Measurements from ENCODE around the gene PCARE. TPM values are rescaled to one million over a fixed set of nuclear protein-coding genes. Genes with fewer than 3 reads are reported as not detected.
"Not testable (repeated sequence)": the region's sequence is repeated elsewhere in the genome, so short reads cannot be mapped to it uniquely, and the experiment has no call there.

The PCARE gene
- total RNA-seq (2014; rRNA removed; shearing (Covaris generic)): not detected in 2 replicates

GRCh38 chr2:29074411-29074810, at the start of gene PCARE:
Gene PCARE, minus strand, starts transcription at chr2:29074523. Its CDS starts 262 bp downstream, at chr2:29074261.
- in situ Hi-C loops (cut with HindIII; ENCODE audit: low sequenced_read_pairs): no loop called here
- no peak for DNase-seq (ENCODE audit: low spot score)

DNA sequence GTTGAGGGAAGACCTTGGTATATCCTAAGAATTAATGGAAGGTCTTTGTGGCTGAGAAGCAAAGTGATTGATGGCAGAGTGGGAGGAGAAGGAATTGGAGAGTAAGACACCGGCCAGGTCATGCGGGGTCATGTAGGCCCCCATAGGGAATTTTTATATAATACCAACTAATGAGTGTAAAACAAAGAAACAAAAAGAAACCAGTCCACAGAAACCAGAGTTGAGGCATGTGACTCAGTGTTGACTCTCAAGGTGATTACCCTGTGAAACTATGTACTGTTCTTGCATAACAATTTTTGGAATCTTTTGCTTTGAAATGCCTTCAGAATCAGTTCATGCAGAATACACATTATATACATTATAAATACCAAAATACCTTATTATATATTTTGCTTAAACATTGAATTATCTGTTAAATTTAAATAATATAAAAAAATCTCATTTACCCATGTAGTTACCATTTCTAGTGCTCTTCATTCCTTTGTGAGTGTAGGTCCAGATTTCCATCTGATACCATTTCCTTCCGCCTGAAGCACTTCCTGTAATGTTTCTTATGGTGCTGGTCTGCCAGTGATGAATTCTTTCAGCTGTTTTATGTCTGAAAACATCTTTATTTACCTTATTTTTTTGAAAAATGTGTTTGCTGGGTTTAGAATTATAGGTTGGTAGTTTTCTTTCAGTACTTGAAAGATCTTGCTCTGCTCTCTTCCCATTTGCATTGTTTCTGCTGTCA, 49.5 kb upstream of the PCARE start:
- in situ Hi-C loops (cut with HindIII; ENCODE audit: low sequenced_read_pairs): no loop called here
- DNase-seq (ENCODE audit: low spot score): no peak

GRCh38 chr2:29120846-29121245, 46.5 kb upstream of the PCARE start:
- in situ Hi-C loops (cut with HindIII; ENCODE audit: low sequenced_read_pairs): no loop called here
- DNase-seq (ENCODE audit: low spot score): no peak

- in situ Hi-C loops (cut with HindIII; ENCODE audit: low sequenced_read_pairs): no loop called here
- no peak for DNase-seq (ENCODE audit: low spot score)
These were observed 44.9 kb upstream of the PCARE start for GRCh38 chr2:29119211-29119610.

DNA sequence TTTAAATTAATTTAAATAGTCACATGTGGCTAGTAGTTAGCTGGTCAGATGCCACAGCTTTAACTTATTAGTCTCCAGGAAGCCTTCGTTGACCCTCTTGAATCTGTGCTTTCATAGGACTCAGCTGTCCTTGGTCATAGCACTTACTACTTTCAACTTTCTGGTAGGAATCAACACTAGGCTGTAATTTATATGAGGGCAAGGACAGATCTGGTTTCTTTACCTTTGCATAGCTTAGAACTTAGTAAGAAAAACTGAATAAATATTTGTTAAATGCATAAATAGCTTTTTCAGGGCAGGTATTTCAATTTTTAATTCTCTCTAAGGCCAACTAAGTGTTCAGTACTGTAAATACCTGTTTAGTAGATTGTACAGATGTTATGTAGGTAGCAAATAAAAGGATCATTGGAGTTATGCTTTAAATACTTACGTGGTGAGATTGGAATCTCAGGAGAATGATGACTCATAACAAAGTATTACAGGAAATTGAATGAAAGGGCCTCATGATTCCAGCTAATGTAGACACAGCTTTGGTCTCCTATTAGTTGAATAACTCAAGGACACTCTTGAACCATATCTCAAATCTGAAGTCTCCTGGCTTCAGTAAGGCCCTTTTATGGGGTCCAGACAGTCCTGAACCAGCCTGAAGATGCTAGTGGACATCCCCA, 43.4 kb upstream of the PCARE start:
- in situ Hi-C loops (cut with HindIII; ENCODE audit: low sequenced_read_pairs): no loop called here
- no peak for DNase-seq (ENCODE audit: low spot score)

DNA sequence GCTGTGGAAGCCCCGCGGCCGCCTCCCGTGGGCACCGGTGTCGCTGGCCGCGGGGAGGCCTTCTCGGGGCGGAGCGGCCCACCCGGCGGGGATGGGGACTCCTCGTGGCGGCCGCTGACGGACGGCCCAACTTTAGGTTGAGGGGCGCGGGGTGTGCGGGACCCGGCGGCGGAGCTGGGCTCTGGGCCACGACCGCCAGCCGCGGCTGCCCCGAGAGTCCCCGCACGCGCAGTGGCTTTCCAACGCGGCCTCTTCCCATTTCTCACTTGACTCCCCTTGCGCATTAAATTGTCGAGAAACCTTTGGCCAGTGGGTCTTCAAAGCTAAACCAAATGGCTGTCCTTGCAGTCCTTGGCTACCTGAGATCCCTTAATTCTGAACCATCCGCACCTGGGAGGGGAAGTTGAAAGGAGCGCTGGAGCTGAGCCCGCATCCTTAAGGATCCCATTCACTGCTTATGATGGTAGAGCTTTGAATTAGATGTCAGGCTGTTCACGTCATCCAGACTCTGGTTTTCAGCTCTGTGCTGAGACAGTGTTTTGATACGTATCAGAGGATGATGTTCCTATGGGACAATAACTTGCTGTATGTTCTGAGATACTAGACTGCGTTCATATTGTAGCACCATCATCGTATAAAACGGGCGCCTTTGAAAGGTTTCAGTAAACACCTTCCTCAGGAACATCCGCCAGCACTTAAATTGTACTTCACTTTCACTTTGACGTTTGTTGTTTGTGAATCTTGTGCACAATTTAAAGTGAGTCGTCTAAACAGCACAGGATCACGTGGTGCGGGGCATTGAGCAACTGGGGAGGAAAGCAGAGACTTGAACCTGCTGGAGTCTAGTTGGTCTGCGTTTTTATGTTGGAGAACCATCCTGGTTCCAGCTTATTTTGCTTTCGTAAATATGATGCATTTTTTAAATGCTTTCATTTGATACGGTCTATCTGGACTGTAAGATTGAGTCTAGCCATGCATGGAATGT, 41.8 kb upstream of the PCARE start:
- in situ Hi-C loops (cut with HindIII; ENCODE audit: low sequenced_read_pairs): no loop called here

DNA sequence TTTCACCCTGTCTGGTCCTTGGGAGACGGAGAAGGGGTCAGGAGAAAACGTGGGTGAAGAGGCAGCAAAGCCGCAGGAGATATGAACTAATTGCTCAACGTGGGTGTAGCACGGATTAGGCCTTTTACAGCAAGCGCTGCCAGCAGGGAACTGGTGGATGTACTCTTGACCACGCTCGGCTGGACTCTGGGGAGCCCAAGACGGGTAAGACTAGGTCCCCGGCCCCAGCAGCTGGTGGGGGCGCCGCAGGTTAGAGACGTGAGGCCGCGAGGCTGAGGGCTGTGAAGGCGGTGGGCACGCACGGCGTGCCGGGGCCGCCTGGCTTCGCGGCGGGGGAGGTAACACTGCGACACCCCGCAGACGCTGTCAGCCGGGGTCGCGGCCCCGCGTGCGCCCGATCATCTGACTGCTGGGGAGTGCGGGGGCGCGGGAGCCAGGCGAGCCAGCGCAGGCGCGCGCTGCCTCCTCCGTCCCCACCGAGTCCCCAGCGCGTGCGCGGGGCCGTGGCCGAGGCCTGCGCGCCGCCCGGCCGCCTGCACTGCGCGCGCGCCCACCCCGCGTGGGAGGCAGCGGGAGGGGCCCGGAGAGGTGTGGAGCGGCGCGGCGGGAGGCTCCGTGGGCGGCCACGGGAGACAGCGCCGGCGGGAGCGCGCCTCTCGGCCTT, 40.8 kb upstream of the PCARE start, which contains the start of gene CLIP4:
Gene CLIP4 (plus strand): TSS at position 470 of the 664 bp plus-strand sequence. CDS start 5,974 bp downstream, outside the sequence.
- in situ Hi-C loops (cut with HindIII; ENCODE audit: low sequenced_read_pairs): no loop called here

More for the DNA sequence above, 41.8 kb upstream of the PCARE start:
- DNase-seq (ENCODE audit: low spot score): peak; percentile 82

DNA sequence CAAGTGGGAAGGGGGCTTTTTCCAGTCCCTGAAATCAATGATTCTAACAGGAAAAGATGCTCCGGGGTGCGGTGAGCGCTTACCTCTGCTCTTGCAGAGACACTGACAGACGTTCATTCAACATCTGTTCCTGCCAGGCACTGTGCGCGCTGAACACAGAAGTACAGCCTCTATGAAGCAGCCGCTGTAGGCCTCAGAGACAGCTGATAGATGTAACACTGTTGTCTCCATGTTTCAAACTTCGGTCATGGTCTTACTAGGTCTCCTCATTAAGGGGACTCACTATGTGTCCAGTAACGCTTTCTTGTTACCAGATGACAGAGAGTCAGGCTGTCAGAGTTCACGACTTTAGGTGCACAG, 40.2 kb upstream of the PCARE start:
- no peak for DNase-seq (ENCODE audit: low spot score)
- in situ Hi-C loops (cut with HindIII; ENCODE audit: low sequenced_read_pairs): no loop called here

More for the DNA sequence above, 40.8 kb upstream of the PCARE start, which contains the start of gene CLIP4:
- peak; percentile 65 for DNase-seq (ENCODE audit: low spot score)

GRCh38 chr2:29113891-29114321, 39.6 kb upstream of the PCARE start:
- in situ Hi-C loops (cut with HindIII; ENCODE audit: low sequenced_read_pairs): no loop called here
- DNase-seq (ENCODE audit: low spot score): no peak

GRCh38 chr2:29113027-29113686, 38.8 kb upstream of the PCARE start:
- in situ Hi-C loops (cut with HindIII; ENCODE audit: low sequenced_read_pairs): no loop called here
- DNase-seq (ENCODE audit: low spot score): no peak

GRCh38 chr2:29112379-29112778, 38.1 kb upstream of the PCARE start:
- DNase-seq (ENCODE audit: low spot score): no peak
- in situ Hi-C loops (cut with HindIII; ENCODE audit: low sequenced_read_pairs): no loop called here

DNA sequence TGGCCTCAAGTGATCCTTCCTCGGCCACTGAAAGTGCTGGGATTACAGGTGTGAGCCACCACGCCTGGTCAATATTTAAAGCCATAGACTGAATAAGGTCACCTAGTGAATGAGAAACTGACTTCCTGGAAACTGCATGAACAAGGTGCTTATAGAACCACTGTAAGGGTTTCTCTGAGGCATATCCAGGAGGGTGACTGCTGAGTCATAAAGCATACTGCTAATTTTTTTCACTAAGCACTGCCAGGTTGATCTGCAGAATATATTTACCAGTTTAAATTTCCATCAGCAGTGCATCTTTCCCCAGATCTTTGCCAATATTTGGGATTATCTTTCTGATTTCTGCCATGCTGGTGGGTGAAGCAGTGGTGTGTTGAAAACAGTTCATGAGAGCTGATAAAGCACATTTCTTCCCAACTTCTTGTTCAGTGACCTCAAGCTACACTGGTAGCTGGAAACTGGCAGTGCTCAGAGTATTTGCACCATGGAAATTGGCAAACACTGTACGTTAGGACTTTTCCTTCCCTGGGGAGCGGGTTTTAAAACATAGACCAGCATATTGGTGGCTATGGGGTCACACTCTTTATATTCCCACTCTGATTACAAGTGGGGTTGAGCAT, 36.7 kb upstream of the PCARE start:
- in situ Hi-C loops (cut with HindIII; ENCODE audit: low sequenced_read_pairs): no loop called here
- no peak for DNase-seq (ENCODE audit: low spot score)

DNA sequence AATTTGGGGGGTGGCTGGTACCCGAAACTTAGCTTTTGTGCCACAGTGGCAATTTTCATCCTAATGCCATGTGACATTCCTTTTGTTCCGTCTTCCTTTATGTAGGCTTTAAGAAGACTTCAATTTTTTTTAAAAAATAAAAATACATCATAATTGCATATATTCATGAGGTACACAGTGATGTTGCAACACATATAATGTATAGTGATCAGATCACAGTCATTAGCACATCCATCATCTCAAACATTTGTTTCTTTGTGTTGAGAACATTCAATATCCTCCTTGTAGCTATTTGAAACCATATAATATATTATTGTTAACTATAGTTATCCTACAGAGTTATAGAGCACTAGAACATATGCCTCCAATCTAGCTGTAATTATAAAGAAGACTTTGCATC, 34.9 kb upstream of the PCARE start:
- no peak for DNase-seq (ENCODE audit: low spot score)
- in situ Hi-C loops (cut with HindIII; ENCODE audit: low sequenced_read_pairs): no loop called here

DNA sequence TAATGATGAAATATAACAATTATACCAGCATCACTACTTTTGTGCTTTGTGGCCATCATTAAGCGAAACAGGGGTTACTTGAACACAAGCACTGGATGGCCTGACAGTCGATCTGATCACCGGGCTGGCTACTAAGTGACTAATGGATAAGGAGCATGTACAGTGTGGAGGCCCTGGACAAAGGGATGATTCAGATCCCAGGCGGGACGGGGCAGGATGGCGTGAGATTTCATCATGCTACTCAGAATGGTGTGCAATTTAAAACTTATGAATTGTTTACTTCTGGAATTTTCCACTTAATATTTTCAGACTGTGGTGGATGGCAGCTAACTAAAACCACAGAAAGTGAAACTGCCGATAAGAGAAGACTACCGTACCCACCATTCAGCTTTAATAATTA, 33.9 kb upstream of the PCARE start:
- in situ Hi-C loops (cut with HindIII; ENCODE audit: low sequenced_read_pairs): no loop called here
- no peak for DNase-seq (ENCODE audit: low spot score)

DNA sequence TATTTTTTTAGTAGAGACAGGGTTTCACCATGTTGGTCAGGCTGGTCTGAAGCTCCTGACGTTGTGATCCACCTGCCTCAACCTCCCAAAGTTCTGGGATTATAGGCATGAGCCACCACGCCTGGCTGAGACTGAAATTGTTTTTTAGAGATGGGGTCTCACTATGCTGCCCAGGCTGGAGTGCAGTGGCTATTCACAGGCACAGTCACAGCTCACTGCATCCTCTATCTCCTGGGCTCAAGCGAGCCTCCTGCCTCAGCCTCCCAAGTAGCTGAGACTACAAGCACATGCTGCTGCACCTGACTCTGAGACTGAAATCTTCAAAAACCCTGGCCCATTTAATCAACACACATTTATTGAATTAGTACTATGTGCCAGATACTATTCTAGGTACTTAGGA, 33.2 kb upstream of the PCARE start:
- in situ Hi-C loops (cut with HindIII; ENCODE audit: low sequenced_read_pairs): not testable (repeated sequence)

DNA sequence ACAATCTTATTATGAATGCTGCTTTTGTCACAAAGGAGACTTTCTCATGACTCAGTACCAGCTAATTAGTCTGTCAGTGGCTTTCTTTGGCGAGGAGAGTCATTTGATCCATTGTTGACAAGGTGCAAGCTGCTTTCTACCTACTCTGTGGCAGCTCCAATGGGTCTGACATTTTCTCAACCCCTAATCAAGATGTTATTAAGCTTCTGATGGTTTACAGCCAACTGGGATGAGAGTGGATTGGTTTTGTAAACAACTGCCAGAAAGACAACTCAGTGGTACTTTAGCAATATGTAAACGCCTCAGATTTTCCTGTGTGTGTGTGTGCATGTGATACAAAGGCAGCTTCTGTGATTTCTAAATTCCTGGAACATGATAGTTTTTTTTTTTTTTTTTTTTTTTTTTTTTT, 32.7 kb upstream of the PCARE start:
- in situ Hi-C loops (cut with HindIII; ENCODE audit: low sequenced_read_pairs): no loop called here
- no peak for DNase-seq (ENCODE audit: low spot score)

More for the DNA sequence above, 33.2 kb upstream of the PCARE start:
- DNase-seq (ENCODE audit: low spot score): not testable (repeated sequence)

- no peak for DNase-seq (ENCODE audit: low spot score)
- in situ Hi-C loops (cut with HindIII; ENCODE audit: low sequenced_read_pairs): no loop called here
These were observed 31.9 kb upstream of the PCARE start for GRCh38 chr2:29106256-29106655.

- in situ Hi-C loops (cut with HindIII; ENCODE audit: low sequenced_read_pairs): no loop called here
- no peak for DNase-seq (ENCODE audit: low spot score)
These were observed 31.1 kb upstream of the PCARE start for GRCh38 chr2:29105375-29105774.
